ENCODE data around the gene PURA.

PURA gene

DNA sequence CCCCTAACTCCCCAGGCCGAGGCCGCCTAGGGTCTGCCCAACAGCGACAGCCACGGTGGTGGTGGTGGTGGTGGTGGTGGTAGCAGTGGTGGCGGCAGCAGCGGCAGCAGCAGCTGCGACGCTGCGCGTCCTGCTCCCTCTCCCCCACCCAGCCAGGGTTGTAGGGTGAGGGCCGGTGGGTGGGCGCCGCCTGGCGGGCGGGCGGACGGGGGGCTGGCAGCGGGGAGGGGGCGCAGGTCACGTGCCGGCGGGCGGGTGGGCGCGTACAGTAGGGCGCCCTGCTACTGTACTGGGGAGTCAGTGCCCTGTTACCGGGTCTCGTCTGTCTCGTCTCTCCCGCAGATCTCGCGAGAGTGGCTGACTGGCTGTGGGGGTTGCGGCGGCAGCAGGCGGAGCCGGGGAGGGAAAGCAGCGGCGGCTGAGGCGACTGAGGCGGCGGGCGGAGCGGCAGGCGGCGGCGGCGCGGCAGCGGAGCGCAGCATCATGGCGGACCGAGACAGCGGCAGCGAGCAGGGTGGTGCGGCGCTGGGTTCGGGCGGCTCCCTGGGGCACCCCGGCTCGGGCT lies at the start of gene PURA:
TSS of gene PURA (plus strand) at position 411 of the 565 bp plus-strand sequence. CDS start at position 484, 73 bp downstream.
- peak; percentile 93 for DNase-seq

DNA sequence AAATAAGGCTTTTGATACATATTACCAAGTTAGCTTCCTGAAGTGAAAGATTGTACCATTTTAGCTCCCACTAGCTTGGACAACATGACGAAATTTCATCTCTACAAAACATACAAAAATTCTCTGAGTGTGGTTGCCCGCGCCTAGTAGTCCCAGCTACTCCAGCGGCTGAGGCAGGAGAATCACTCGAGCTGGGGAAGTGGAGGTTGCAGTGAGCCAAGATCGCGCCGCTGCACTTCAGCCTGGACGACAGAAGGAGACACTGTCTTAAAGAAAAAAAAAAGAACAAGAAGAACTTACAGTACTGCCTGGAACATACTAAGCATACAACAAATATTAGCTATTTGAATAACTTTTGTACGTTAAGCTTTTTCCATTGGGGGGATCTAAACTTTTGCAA lies 41.1 kb upstream of the PURA start:
- DNase-seq, result no peak

DNA sequence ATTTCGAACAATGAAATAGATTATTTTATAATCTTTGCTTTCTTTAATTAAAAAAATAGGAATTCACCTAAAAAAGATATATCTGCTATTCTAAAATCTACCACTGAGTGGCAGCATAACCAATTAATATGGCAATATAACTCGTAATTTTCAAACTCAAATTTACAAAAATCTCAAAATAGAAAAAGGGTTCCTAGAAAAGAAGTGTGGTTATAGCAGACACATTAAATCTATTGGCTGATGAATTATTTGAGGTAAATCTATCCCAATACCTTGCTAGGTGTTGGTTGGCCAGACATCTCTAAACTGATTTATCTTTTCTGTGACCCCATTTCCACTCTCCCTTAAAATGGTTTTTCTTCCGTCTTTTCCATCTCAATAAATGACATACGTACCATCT lies 40.6 kb upstream of the PURA start:
- DNase-seq, result peak; percentile 11

DNA sequence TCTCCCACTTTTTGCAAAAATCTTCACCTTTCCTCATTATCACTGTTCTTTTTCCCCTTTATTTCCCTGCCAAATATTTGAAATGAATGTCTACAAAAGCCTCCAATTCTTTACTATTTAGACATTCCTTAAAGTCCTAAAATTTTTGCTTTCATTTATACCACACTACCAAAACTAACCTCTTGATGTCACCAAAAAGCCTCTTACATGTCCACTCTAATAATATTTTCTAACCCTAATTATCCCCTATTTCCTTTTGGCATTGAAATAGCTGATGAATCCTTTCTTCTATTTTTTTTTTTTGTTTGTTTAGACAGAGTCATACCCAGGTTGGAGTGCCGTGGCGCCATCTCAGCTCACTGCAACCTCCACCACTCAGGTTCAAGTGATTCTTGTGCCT lies 38.5 kb upstream of the PURA start:
- peak; percentile 54 for DNase-seq

DNA sequence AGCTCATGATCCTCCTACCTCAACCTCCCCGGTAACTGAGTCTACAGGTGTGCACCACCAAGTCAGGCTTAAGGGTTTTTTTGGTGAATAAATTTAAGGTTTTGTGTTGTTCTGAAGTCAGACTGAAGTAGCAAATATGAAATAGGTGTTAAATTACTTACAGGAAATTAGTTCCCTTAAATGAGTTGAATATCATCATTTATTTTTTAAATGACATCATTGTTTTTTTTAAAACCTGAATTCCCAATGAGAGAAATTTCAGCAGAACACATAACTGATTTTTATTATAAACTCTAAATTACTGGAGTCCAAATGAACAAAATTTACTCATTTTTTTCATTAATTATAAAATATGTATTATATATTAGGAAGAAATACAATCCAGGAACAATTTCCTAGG lies 37.8 kb upstream of the PURA start:
- no peak for DNase-seq

DNA sequence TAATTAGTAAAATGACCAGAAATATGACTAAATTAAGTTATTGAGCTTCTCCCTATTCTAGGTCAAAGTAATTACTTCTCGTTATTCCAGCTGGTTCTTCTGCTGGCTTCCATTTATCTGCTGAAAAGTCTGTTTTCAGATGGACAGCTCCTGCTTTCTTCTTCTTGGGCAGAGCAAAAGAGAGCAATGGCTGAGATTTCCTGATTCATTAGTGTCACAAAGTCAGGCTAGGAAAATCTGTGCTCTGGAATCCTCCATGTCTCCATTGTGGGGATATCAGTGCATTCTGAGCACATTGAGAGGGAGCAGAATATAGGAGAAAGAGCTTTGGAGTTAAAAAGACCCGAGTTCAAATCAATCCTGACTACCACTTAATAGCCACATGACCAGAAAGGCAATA lies 37.1 kb upstream of the PURA start:
- DNase-seq, result no peak

DNA sequence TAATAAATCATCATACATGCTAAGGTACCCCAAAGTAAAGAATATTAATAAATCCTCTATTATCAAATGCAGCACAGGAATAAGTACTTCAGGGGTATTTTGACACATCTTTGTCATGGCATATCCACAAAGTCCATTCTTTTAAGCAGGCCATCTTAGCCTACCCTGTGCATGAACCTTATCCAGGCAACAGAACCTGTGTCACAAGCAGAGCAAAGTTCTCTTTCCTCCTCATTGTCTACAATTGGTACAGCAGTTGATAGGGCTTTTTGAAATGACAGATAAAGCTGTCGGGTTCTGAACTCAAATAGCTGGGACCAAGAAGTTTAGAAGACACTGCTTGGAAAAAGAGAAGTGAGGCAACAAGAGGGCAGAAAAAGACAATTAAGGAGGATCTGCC lies 30.8 kb upstream of the PURA start:
- DNase-seq, result no peak

DNA sequence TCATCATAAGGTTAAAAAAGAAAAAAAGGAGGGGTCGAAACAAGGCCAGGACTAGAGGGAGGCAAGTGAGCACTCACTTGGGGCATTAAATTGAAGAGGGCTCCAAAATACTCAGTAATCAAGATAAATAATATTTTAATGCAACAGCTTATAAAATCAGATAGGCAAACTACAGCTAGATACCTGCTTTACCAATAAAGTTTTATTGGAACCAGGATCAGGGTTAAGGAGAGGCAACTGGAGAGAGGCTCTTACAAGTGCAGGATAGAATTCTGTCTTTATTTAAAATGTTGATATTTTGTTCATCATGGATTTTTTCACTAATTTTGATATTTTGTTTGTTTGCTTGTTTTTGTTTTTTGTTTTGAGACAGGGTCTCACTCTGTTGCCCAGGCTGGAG lies 30.3 kb upstream of the PURA start:
- DNase-seq, result no peak

DNA sequence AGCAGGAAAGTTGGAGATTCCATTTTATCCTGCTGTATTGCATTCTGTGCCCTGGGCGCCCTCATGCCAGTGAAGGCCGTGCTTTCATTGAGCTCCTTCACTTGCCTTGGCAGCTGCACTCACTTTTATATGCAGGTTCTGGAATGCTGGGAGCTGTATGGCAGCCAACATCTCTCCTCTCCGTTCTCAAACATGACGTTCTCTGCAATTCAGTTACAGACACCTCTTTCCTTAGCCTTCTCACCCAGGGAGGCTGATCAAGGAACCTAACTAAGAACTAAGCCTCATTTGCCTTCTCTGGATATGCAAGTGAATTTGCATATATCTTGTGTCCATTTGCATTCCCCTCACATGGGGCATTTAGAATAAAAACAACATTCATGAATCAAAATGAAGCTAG lies 29.4 kb upstream of the PURA start:
- no peak for DNase-seq

DNA sequence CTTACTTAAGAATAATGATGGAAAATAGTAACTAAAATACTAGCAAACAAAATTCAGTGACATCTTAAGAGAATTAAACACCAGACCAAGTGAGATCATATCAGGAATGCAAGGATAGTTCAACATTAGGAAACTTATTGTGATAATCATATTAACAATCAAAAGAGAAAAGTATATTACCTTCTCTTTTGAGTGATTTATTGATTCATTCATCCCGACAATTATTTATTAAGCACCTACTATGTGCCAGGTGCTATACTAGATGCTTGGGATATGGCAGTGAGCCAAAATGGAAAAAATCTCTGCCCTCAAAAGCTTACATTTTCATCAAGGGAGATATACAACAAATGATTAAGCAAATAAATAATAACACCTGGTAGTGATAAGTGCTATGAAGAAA lies 23.7 kb upstream of the PURA start:
- DNase-seq, result no peak

DNA sequence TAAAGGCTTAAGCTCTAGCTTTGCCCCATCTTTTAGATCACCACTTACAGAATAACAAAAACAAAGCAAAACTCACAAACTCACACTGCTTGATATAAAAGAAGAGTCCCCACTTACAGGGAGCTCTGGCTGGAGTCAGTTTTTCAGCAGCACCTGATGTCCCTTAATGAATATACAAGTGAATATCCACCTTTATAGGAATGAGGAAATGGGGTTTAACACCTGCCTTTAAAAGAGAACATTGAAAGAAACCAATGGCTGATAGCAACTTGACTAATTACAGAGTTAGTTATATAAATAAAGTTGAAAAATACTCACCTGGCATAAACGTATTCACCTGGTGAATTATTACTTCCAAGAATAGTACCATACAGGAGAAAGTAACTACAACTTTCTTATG lies 20.7 kb upstream of the PURA start:
- no peak for DNase-seq

DNA sequence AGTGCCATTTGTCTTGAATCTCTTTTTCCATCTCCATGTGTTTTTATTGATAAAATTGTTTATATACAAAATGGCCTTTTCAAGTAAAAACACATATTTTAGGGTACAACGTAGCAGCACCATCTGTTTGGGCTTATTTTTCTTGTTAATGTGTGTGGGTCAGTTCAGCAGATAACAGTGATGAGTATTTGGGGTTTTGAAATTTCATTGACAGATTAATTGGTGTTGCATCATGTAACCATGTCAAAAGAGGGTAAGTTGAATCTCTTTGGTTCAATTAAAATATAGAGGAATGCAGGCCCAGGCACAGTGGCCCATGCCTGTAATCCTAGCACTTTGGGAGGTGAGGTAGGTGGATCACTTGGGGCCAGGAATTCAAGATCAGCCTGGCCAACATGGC lies 20.0 kb upstream of the PURA start:
- no peak for DNase-seq

DNA sequence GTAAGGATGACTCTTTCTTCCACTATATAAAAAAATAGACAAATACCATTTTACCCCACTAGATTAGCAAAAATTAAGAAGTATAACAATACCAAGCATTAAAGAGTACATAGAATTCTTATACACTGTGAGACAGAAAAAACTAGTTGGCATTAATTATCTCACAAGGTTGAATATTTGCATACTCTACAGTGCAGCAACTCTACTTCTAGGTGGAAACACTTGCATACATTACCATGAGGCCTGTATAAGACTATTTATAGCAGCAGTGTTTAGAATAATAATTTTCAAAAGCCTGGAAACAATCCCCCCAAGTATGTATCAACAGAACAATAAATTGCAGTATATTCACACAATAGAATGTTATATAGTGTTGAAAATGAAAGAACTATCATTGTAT lies 19.0 kb upstream of the PURA start:
- DNase-seq, result no peak

DNA sequence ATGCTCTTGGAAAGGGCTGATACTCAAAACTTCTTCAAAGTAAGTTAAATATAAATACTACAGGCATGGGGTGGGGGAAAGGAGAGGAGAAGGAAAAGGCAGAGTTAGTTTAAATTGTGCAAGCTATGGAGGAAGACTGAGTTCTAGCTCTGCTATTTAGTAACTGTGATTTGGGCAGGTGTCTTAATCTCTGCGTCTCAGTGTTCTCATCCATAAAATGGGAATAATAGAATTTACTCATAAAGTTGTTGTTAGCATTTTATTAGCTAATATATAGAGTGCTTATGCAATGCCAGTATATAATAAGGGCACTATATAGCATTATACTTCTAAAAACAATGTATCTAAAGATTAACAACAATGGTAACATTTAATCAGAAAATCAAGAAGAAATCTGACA lies 12.7 kb upstream of the PURA start:
- DNase-seq, result no peak

DNA sequence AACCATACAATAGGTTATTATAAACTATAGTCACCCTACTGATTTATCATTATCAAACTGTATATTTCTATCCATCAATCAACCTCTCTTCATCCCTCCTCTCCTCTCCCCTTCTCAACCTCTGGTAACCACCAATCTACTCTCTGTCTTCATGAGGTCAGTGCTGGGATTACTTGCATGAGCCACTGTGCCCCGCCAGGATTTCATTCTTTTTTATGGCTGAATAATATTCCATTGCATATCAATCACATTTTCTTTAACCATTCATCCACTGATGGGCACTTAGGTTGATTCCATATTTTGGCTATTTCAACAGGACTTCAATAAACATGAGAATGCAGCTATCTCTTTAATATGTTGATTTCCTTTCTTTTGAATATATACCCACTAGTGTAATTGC lies 10.8 kb upstream of the PURA start:
- no peak for DNase-seq

DNA sequence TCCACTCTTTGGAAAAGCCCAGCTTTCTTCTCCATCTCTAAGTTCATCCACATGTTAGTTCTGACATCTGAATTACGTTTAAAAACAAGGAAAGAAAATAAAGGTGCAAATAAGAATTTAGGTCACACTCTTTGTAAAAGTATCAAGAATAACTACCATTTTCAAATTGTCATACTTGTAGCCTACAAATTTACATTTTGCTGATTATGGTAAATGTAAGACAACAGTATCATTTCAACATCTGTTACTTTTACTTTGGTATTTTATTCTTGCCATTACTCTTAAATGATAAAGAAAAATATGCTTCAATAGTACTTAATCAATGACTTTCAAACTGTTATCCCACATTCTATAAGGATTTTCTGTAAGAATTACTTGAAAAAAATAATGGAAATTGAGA lies 9.8 kb upstream of the PURA start:
- no peak for DNase-seq

DNA sequence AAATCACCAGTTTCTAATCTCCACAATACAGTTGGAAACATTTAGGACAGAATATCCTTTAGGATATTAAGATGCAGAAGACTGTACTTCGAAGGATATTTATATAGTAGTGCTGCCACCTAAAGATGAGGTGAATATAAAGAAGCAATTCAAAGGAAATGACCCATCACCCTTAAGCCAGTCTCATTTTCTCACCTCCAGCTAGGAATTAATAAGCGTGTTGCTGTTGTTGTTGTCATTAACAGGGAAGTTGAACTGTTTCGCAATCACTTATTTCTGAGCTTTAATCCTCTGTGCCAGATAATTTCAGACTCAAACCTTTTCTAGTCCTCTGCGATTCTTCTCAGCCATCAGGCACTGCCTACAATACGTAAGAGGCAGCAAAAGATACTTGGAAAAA lies 7.8 kb upstream of the PURA start:
- DNase-seq, result no peak

DNA sequence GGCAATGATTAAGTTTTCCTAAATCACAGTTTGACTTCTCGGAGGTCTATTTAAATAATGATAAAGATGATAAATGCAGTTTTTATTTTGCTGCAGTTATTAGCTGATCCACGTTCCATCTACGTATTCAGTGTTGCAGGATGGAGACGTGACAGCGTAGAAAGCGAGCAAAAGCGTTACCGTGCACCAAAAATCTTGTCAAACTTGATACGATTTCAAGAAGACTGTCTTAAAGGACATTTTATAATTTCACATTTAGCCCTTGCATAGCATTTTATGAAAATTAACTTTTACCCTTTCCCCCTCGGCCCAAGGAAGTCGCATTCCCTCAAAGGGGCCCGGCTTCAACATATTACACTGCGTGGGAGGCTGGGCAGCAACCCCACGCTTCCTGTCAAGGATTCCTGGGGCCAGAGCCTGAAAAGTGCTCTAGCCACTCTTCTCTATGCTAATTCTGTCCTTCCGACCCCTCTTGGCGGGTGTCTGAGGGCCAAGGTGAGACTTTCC lies 7.1 kb upstream of the PURA start:
- DNase-seq, result no peak

DNA sequence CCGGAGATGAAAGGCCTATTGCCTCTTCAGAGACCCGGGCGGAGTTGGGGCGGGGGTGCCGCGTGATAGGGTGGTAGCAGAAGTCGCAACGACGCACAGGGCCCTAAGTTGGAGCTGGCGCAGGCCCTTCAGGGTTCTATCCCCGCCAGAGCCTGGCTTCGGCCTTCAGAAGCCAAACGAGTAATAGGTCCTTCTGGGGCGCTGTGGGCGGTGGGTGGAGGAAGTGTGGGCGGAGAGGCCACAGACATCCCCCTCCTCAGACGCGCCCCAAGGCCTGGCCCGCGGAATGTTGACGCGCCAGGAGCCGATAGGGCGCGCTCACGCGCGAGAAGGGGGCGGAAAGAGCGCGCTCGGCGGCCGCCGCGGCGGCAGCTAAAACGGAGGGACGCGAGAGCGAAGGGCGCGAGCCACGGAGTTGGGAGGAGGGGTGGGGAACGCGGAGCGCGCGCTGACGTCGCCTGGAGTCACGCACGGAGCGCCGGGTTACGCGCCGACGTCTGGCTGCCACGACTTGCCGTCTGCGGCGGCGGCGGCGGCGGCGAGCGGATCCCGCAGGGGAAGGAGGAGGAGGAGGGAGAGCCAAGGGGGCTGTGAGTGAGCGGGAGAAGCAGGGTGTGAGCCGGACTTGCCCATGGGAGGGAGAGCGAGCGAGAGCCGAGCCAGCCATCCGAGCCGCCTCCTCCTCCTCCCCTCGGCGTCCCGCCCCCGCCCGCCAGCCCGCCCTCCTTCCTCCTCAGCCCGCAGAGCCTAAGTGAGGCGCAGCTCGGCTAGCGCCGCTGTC lies 6.4 kb upstream of the PURA start:
- peak; percentile 96 for DNase-seq

DNA sequence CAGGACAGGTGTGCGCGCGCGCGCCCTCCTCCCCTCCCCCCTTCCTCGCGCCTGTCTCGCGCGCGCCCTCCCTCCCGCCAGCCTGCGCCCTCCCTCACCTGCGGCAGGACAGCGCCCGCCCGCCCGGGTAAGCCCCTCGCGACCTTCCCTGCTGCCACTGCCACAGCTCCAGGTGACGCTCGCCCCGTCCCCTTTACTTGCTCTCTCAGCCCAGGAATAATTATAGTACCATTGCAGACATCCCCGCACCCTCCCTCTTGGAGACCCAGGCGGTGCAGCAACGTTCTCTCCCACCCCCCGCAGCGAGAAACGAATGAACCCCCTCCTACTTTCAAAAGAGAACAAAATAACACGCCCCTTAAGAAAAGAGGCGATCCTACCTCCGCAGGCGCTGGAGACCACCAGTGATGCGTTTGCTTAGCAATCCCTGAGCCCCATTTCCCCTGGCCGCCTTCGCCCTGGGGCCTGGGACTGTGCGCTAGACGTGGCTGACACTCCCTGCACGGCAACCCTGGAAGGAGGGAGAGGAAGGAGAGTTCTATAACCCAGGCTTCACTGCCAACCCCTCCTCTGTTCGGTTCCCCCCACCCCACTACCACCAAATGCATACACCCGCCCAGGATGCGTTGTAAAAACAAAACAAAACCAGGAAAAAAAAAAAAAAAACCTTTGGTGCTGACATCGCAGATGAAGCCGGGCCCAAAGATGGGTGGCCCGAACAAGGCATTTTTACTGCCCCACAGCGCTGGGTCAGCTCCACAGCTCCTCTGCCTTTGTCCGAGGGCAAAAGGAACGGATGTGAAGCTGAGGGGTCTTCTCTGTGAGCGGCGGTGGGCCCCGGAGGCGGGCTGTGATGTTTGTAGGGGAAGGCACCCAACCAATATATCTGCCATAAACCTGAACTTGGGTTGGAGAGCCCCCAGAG lies 5.6 kb upstream of the PURA start:
- DNase-seq, result no peak

DNA sequence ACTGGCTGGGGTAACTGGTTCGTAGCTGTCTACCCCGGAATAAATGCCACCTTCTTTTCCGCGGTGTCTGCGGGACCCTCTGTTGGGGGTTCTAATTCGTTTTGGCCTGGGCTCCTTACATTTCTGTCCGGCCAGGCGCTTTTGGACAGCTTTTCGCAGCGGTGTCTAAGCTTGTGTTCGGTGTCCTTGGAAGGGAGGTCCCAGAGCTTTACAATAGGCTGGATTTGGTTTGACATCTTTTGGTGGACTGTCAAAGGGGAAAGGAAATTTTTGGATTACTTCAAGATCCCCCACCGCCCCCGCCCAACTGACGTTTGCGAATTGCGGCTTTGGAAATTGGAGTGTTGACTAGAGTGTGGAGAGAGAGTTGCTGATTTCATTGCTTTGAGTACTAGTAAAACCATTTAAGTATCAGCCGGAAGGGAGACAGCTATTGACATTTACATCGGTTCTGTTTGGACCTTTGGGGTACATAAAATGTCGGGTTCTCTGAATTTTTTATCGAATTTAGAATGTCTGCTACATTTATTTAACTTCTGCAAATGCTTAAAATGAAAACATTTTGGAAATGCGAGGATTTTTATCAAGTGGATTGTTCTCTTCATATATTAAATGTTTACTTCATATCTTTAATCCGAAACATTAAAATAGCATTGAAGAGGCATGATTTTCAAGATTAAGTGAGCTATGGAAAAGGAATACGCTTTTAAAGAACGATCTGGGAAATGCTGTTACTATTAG lies 4.7 kb upstream of the PURA start:
- DNase-seq, result no peak

DNA sequence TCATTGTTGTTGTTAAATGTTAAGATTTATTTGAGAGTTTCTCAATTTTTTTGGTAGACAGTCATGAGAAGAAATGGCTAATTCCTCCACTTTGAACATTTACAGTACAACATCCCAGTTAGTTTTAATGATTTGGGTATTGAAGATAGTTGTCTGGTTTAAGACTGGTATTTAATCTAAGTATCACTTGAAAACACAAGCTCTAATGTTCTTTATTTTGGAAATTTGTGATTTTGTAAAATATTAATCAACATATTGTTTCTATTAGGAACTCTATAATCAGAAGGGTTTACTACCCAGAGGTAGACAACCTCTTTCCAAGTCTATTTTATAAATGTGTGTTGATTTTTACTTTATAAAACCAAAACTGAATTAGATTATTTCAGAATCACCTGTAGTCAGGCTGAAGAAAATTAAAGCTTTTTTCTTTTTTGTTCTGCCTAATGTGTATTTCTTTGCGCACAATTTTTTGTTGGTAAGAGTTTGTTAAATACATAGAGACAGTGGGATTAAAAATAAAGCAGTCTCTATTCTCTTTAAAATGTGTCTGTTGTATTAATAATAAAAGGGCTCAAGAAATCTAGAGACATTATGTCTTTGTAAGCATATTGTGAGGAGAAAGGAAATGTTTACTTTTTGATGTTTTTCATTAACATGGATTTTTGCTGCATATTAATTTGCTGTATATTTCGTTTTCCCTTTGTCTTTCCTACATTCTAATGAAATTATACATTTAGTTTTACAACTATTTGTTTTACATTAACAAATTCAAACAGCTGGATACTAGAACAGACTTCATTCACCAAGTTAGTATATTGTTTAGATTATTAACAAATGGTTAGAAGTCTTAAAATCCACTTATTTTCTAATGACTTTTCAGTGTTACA lies 3.9 kb upstream of the PURA start:
- DNase-seq, result peak; percentile 73
